Peyer's patch (tissue), 4 donors: ENCODE results near the gene HMGA1.

Experiments used
- POLR2A ChIP-seq, 2 donors: fragments of 450-650 bp; IDR thresholded peaks; one replicate each; pipeline ENCODE4 v1.5.1; 2017; ENCODE audit warnings: antibody characterized with exemption in 2 of 2, mild to moderate bottlenecking in 2 of 2, moderate library complexity in 2 of 2
- TF ChIP-seq, protein P1 (sequence below), 6 experiments: fragments of 450-650 bp in 4 of 6; fragments of 200-600 bp in 2 of 6; sonication (generic) in 1 of 6; IDR thresholded peaks; one replicate each; pipeline ENCODE4 v1.5.1; 2017 to 2019; ENCODE audit warnings: antibody characterized with exemption in 6 of 6, mild to moderate bottlenecking in 3 of 6, moderate library complexity in 1 of 6

DNA sequence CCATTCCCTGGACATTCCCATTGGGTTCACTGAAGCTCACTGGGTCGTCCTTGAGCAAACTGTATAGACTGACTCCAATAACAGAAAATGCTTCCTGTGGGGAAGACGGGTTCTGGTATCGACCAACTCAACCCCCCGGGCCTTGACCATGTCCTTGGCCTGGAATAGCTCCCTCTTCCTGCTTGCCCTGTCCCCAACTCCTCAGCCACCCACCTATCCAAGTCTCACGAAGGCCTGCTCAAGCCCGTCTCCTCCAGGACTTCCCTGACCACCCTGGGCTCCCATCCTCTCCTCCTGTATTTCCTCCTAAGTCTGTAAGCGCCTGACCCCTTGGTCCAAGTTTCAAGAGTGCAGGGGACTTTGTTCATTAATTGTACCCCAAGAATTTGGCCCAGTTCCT lies 2.8 kb upstream of the HMGA1 start:
- TF ChIP-seq, protein P1, sequence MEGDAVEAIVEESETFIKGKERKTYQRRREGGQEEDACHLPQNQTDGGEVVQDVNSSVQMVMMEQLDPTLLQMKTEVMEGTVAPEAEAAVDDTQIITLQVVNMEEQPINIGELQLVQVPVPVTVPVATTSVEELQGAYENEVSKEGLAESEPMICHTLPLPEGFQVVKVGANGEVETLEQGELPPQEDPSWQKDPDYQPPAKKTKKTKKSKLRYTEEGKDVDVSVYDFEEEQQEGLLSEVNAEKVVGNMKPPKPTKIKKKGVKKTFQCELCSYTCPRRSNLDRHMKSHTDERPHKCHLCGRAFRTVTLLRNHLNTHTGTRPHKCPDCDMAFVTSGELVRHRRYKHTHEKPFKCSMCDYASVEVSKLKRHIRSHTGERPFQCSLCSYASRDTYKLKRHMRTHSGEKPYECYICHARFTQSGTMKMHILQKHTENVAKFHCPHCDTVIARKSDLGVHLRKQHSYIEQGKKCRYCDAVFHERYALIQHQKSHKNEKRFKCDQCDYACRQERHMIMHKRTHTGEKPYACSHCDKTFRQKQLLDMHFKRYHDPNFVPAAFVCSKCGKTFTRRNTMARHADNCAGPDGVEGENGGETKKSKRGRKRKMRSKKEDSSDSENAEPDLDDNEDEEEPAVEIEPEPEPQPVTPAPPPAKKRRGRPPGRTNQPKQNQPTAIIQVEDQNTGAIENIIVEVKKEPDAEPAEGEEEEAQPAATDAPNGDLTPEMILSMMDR (IDR thresholded peaks at IDR 0.05) = no peak
- no peak for TF ChIP-seq POLR2A (IDR thresholded peaks at IDR 0.05)
